PC-9 (cell line): Measurements from ENCODE around the gene SLC38A2. TPM values are rescaled to one million over a fixed set of nuclear protein-coding genes. Genes with fewer than 3 reads are reported as not detected.

Experiments
- BruUV-seq: library from RNA; stranded (reverse); fragments of 400-500 nt; replicated peaks from 2 replicates; lab custom pipeline; 2021; lab: Mats Ljungman, UMichigan
- CTCF ChIA-PET: fragments of 300-600 bp; sonication (Branson Sonifier 250); formaldehyde crosslinking; loops from one replicate; lab custom pipeline; 2022; ENCODE audit warnings: antibody characterized with exemption; lab: Charles Lee
- POLR2A ChIA-PET: fragments of 300-600 bp; sonication (Branson Sonifier 250); formaldehyde crosslinking; loops from one replicate; lab custom pipeline; 2022; ENCODE audit warnings: antibody characterized with exemption; ENCODE audit not compliant: unreplicated experiment; lab: Charles Lee
- DNase-seq, 2 experiments: peaks; one replicate each; pipeline versions ENCODE4 v3.0.0 to v3.0.0-alpha.2; 2015 to 2022; ENCODE audit warnings: mixed read lengths in 1 of 2
- H2AFZ ChIP-seq: fragments of 200-600 bp; sonication (generic); 2 replicates; pipeline ENCODE4 v1.8.1; 2017; ENCODE audit warnings: antibody characterized with exemption
- H3F3A ChIP-seq: fragments of 200-600 bp; sonication (generic); 2 replicates; pipeline ENCODE4 v1.8.1; 2017; ENCODE audit warnings: antibody characterized with exemption, mild to moderate bottlenecking, low read depth; ENCODE audit not compliant: insufficient read depth
- H3K27ac ChIP-seq: fragments of 200-600 bp; sonication (generic); 2 replicates; pipeline ENCODE4 v1.6.1; 2016; ENCODE audit warnings: mixed run types
- H3K27me3 ChIP-seq: fragments of 200-600 bp; sonication (generic); 2 replicates; pipeline ENCODE4 v1.6.1; 2016; ENCODE audit warnings: low read depth, mixed run types; ENCODE audit not compliant: insufficient read depth
- H3K36me3 ChIP-seq: fragments of 200-600 bp; sonication (generic); 2 replicates; pipeline ENCODE4 v1.6.1; 2016; ENCODE audit warnings: low read depth, mixed run types
- H3K4me1 ChIP-seq: fragments of 200-600 bp; sonication (generic); replicated peaks from 2 replicates; pipeline ENCODE4 v1.6.1; 2016; ENCODE audit warnings: mixed run types; ENCODE audit not compliant: insufficient read depth
- H3K4me2 ChIP-seq: fragments of 200-600 bp; sonication (generic); 2 replicates; pipeline ENCODE4 v1.6.1; 2017; ENCODE audit warnings: mixed run types
- H3K4me3 ChIP-seq: fragments of 200-600 bp; sonication (generic); 2 replicates; pipeline ENCODE4 v1.6.1; 2016; ENCODE audit warnings: mixed run types
- H3K79me2 ChIP-seq: fragments of 200-600 bp; sonication (generic); 2 replicates; pipeline ENCODE4 v1.6.1; 2017; ENCODE audit warnings: low read depth, mixed run types
- H3K9me2 ChIP-seq: fragments of 200-600 bp; sonication (generic); 2 replicates; pipeline ENCODE4 v1.8.1; 2017; ENCODE audit warnings: mild to moderate bottlenecking; ENCODE audit not compliant: insufficient read depth
- H3K9me3 ChIP-seq: fragments of 200-600 bp; sonication (generic); 2 replicates; pipeline ENCODE4 v1.8.1; 2016; ENCODE audit warnings: low read depth; ENCODE audit not compliant: insufficient read depth
- H4K20me1 ChIP-seq: fragments of 200-600 bp; sonication (generic); 2 replicates; pipeline ENCODE4 v1.8.1; 2017; ENCODE audit not compliant: insufficient read depth
- EZH2 ChIP-seq: fragments of 200-600 bp; sonication (generic); IDR thresholded peaks from 2 replicates; pipeline ENCODE4 v1.8.0; 2017; ENCODE audit warnings: antibody characterized with exemption, low read depth
- intact Hi-C: fragments of 100-400 bp; cut with micrococcal nuclease; formaldehyde crosslinking; loops from one replicate; pipeline ENCODE4 v1.10.0; 2022; ENCODE audit not compliant: unreplicated experiment
- total RNA-seq: library from RNA; stranded (reverse); gene quantifications from 2 replicates; pipeline ENCODE4 v1.2.3, GENCODE V29; 2021
- TF ChIP-seq, protein P1 (sequence below): fragments of 200-600 bp; sonication (generic); conservative IDR thresholded peaks from 2 replicates; pipeline ENCODE4 v1.6.1; 2017; ENCODE audit warnings: mixed run types, antibody characterized with exemption, mild to moderate bottlenecking, moderate library complexity

Gene SLC38A2
- total RNA-seq, 1 experiment from 2014 or later: 322 TPM

DNA sequence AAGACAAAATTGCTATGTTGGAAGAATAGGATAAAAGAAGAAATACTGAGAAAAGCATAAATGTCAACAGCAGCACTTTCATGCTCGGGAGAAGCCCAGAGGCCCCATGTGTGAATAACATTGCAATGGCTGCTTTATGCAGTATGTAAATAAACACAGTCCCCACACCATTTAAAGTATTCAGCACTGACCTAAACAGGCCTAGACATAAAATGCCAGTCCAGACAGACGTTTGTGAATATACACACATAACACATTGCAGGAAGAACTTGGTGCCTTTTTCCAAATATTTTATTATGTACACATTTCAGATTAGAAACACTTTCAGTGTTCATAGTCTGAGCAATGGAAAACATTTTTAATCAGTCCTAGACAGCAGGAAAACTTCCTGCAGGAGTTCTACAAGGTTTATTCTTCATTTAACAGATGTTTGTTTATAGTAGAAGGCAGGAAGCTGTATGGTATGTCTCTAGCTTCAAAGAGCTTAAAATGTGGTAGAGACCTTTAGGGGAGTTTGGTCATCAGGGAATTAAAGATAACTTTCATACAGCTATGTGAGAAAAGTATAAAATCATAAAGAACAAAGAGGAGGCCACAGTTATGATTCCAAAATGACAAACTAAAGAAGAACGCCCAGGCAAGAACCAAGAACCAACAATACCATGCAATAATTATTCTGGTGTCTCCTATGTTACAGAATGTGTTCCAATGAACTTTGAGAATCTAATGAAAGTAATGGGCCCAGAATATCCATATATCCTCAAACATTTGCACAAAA lies 30.6 kb upstream of the SLC38A2 start:
- Histone ChIP-seq H3K36me3 (no peaks in the 10 kb centered on the region), H3K27ac (no peak overlapping the region), H3K4me3 (no peak overlapping the region), H3K4me1 (no peaks in the 10 kb centered on the region), H2AFZ (no peak overlapping the region), H4K20me1 (no peaks in the 10 kb centered on the region), H3F3A (no peaks in the 10 kb centered on the region), H3K9me2 (no peaks in the 10 kb centered on the region), H3K79me2 (no peaks in the 10 kb centered on the region), H3K27me3 (no peaks in the 10 kb centered on the region), H3K9me3 (no peaks in the 10 kb centered on the region; the same call in 1 of the 2 replicates), H3K4me2 (no peak overlapping the region)
- intact Hi-C loops: no loop called here
- ChIA-PET POLR2A (interaction anchor here (0.5 kb wide), 1 partner anchor 256 kb away, joined by 4 read pairs; no protein-coding TSS in a partner anchor), CTCF (no interaction called here)
- no TSS peak for BruUV-seq
- TF ChIP-seq EZH2: no peak
- TF ChIP-seq, protein P1, sequence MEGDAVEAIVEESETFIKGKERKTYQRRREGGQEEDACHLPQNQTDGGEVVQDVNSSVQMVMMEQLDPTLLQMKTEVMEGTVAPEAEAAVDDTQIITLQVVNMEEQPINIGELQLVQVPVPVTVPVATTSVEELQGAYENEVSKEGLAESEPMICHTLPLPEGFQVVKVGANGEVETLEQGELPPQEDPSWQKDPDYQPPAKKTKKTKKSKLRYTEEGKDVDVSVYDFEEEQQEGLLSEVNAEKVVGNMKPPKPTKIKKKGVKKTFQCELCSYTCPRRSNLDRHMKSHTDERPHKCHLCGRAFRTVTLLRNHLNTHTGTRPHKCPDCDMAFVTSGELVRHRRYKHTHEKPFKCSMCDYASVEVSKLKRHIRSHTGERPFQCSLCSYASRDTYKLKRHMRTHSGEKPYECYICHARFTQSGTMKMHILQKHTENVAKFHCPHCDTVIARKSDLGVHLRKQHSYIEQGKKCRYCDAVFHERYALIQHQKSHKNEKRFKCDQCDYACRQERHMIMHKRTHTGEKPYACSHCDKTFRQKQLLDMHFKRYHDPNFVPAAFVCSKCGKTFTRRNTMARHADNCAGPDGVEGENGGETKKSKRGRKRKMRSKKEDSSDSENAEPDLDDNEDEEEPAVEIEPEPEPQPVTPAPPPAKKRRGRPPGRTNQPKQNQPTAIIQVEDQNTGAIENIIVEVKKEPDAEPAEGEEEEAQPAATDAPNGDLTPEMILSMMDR: no peak
- DNase-seq: no peak

DNA sequence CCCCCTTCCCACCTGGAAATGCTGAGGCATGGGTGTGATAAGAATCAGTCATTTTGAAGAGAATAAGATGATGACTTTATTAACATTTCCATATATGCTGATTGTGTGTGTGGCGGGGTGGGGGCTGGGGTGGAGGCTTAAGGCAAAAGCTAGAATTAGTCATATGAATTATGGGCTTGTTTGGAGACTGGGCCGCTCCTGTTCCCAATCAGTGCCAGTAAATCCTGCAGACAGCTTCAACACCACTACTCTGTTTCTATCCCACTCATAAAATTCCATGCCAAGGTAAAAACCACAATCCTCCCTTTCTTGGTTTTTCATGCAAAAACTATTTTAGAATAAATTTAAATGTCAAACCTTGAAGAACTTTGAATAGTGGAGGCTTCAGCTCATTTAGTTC lies 29.9 kb upstream of the SLC38A2 start:
- no peaks in the 10 kb centered on the region for H3K27me3 ChIP-seq
- no TSS peak for BruUV-seq
- H4K20me1 ChIP-seq: no peaks in the 10 kb centered on the region
- H3K4me1 ChIP-seq: no peaks in the 10 kb centered on the region
- no peak overlapping the region for H3K27ac ChIP-seq
- H2AFZ ChIP-seq: no peak overlapping the region
- H3K9me2 ChIP-seq: no peaks in the 10 kb centered on the region
- no peak for DNase-seq
- POLR2A ChIA-PET: no interaction called here
- CTCF ChIA-PET: no interaction called here
- intact Hi-C loops: no loop called here
- H3K4me3 ChIP-seq: no peak overlapping the region
- no peaks in the 10 kb centered on the region for H3F3A ChIP-seq
- no peaks in the 10 kb centered on the region for H3K36me3 ChIP-seq
- TF ChIP-seq EZH2: no peak
- TF ChIP-seq, protein P1: no peak
- no peaks in the 10 kb centered on the region; the same call in 1 of the 2 replicates for H3K9me3 ChIP-seq
- H3K79me2 ChIP-seq: no peaks in the 10 kb centered on the region
- H3K4me2 ChIP-seq: no peak overlapping the region

DNA sequence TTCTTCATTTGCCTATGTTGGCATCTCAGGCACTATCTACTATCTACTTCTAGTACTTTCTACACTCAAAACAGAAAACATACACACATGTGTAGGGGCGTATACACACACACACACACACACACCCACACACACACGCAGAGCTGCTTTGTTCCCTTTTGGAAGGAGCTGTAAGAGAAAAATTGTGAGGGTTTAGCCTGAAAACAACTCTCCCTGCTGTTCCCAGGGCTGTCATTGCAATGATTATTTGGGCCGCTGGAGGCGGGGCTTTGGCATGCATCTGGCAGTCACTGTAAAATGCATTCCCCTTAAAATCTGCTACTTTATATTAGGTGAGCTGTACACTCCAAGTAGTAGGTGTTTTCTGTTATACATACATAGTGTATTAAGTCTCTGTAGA lies 29.1 kb upstream of the SLC38A2 start:
- H3K27me3 ChIP-seq: no peaks in the 10 kb centered on the region
- H3F3A ChIP-seq: no peaks in the 10 kb centered on the region
- H4K20me1 ChIP-seq: no peaks in the 10 kb centered on the region
- no peaks in the 10 kb centered on the region; the same call in 1 of the 2 replicates for H3K9me3 ChIP-seq
- H3K9me2 ChIP-seq: no peaks in the 10 kb centered on the region
- intact Hi-C loops: no loop called here
- H3K4me2 ChIP-seq: no peak overlapping the region
- H2AFZ ChIP-seq: no peak overlapping the region
- no peak overlapping the region for H3K27ac ChIP-seq
- ChIA-PET POLR2A (no interaction called here), CTCF (no interaction called here)
- no peaks in the 10 kb centered on the region for H3K36me3 ChIP-seq
- TF ChIP-seq, protein P1: no peak
- TF ChIP-seq EZH2: no peak
- no peak for DNase-seq
- BruUV-seq: no TSS peak
- no peak overlapping the region for H3K4me3 ChIP-seq
- H3K4me1 ChIP-seq: no peaks in the 10 kb centered on the region
- no peaks in the 10 kb centered on the region for H3K79me2 ChIP-seq
